HL-60 (cell line): Measurements from ENCODE around the gene CAMTA1.

Experiments
- CTCF ChIP-seq: IDR thresholded peaks from one replicate; pipeline ENCODE4 v1.5.1; 2011; ENCODE audit warnings: low read length, control low read depth, inconsistent platforms; ENCODE audit not compliant: insufficient read depth
- POLR2AphosphoS5 ChIP-seq: IDR thresholded peaks from 2 replicates; pipeline ENCODE4 v1.6.1; 2012; ENCODE audit warnings: low read depth
- SPI1 ChIP-seq: IDR thresholded peaks from 2 replicates; pipeline ENCODE4 v1.6.1; 2012; ENCODE audit warnings: low read depth, mild to moderate bottlenecking, borderline replicate concordance

- TF ChIP-seq CTCF = no peak
- no peak for TF ChIP-seq POLR2AphosphoS5
- no peak for TF ChIP-seq SPI1
Observed at GRCh38 chr1:6995789-6996188, 210.5 kb downstream of the CAMTA1 start.
